MCF 10A (cell line): ENCODE measurements around the gene FLNC. TPM values are rescaled to one million over a fixed set of nuclear protein-coding genes. Genes with fewer than 3 reads are reported as not detected.

Experiments used
- BruUV-seq: library from RNA; stranded (reverse); fragments of 400-500 nt; replicated peaks from 2 replicates; lab custom pipeline; 2021; lab: Mats Ljungman, UMichigan
- CTCF ChIA-PET: fragments of 300-600 bp; sonication (Branson Sonifier 250); formaldehyde crosslinking; extraction: SDS; loops from one replicate; lab custom pipeline; 2021; ENCODE audit warnings: antibody characterized with exemption, inconsistent platforms; lab: Yijun Ruan, JAX
- POLR2A ChIA-PET: fragments of 300-600, 350-650 bp; sonication (Branson Sonifier 250); formaldehyde crosslinking; extraction: SDS; loops from one replicate; lab custom pipeline; 2020; ENCODE audit warnings: antibody characterized with exemption, inconsistent platforms; lab: Yijun Ruan, JAX
- DNase-seq: peaks from one replicate; pipeline ENCODE4 v3.0.0-alpha.2; 2018; ENCODE audit not compliant: unreplicated experiment
- H3K27ac Mint-ChIP-seq: one replicate; pipeline ENCODE4 v1.8.0; 2022; ENCODE audit warnings: mild to moderate bottlenecking, low read depth, mixed read lengths; ENCODE audit not compliant: unreplicated experiment
- H3K27me3 Mint-ChIP-seq: one replicate; pipeline ENCODE4 v1.8.0; 2022; ENCODE audit warnings: mixed read lengths; ENCODE audit not compliant: insufficient read depth, unreplicated experiment
- H3K36me3 Mint-ChIP-seq: one replicate; pipeline ENCODE4 v1.8.0; 2022; ENCODE audit warnings: mild to moderate bottlenecking, moderate library complexity, mixed read lengths; ENCODE audit not compliant: insufficient read depth, unreplicated experiment
- H3K4me1 Mint-ChIP-seq: one replicate; pipeline ENCODE4 v1.8.0; 2022; ENCODE audit warnings: mixed read lengths; ENCODE audit not compliant: insufficient read depth, unreplicated experiment
- H3K4me3 Mint-ChIP-seq: one replicate; pipeline ENCODE4 v1.8.0; 2022; ENCODE audit warnings: mild to moderate bottlenecking, moderate library complexity, mixed read lengths; ENCODE audit not compliant: unreplicated experiment
- H3K9me3 Mint-ChIP-seq: one replicate; pipeline ENCODE4 v1.8.0; 2022; ENCODE audit warnings: mixed read lengths; ENCODE audit not compliant: unreplicated experiment
- intact Hi-C: fragments of 100-400 bp; cut with micrococcal nuclease; formaldehyde crosslinking; loops from 2 replicates; pipeline ENCODE4 v1.14.1; 2022
- total RNA-seq: library from RNA; stranded (reverse); gene quantifications from 2 replicates; pipeline ENCODE4 v1.2.3, GENCODE V29; 2022
- TF ChIP-seq, protein P1 (sequence below): fragments of 200-600 bp; IDR thresholded peaks from one replicate; pipeline ENCODE4 v1.8.0; 2022; ENCODE audit warnings: antibody characterized with exemption, mild to moderate bottlenecking; ENCODE audit not compliant: unreplicated experiment

Gene FLNC
- total RNA-seq, 1 experiment from 2014 or later, result 0.28 TPM

- Mint-ChIP-seq H3K9me3 (no peaks in the 10 kb centered on the region), H3K36me3 (no peaks in the 10 kb centered on the region), H3K4me3 (no peak overlapping the region), H3K27me3 (peaks cover 12% of the 10 kb centered on the region), H3K4me1 (peaks cover 9% of the 10 kb centered on the region), H3K27ac (no peak overlapping the region)
- no TSS peak for BruUV-seq
- TF ChIP-seq, protein P1, sequence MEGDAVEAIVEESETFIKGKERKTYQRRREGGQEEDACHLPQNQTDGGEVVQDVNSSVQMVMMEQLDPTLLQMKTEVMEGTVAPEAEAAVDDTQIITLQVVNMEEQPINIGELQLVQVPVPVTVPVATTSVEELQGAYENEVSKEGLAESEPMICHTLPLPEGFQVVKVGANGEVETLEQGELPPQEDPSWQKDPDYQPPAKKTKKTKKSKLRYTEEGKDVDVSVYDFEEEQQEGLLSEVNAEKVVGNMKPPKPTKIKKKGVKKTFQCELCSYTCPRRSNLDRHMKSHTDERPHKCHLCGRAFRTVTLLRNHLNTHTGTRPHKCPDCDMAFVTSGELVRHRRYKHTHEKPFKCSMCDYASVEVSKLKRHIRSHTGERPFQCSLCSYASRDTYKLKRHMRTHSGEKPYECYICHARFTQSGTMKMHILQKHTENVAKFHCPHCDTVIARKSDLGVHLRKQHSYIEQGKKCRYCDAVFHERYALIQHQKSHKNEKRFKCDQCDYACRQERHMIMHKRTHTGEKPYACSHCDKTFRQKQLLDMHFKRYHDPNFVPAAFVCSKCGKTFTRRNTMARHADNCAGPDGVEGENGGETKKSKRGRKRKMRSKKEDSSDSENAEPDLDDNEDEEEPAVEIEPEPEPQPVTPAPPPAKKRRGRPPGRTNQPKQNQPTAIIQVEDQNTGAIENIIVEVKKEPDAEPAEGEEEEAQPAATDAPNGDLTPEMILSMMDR, result no peak
- CTCF ChIA-PET, result interaction anchor here (0.6 to 1.1 kb wide), 2 partner anchors 123 to 184 kb away, joined by 4 to 6 read pairs; no protein-coding TSS in a partner anchor
- DNase-seq, result no peak
- intact Hi-C loops, result loop anchor here (10.0 kb wide), 1 partner anchor 308 kb away; no protein-coding TSS in a partner anchor
- POLR2A ChIA-PET, result no interaction called here
Measured at GRCh38 chr7:128906766-128907559, 76.8 kb downstream of the FLNC start.

Other genes starting within 250 kb of the FLNC start
- gene GARIN1A, start 158.1 kb upstream of the FLNC start, total RNA-seq, result 2.3 and 5.9 TPM in 2 replicates
- gene CALU, start 91.0 kb upstream of the FLNC start, total RNA-seq, result 147 and 184 TPM in 2 replicates
- not detected in 2 replicates for gene OPN1SW, start 54.6 kb upstream of the FLNC start, total RNA-seq
- gene CCDC136, start 38.4 kb upstream of the FLNC start, total RNA-seq, result 3.5 and 6.5 TPM in 2 replicates
- gene ATP6V1F, start 32.5 kb downstream of the FLNC start, total RNA-seq, result 125 and 152 TPM in 2 replicates
- 0.42 and 0.68 TPM in 2 replicates for gene KCP, start 80.3 kb downstream of the FLNC start, total RNA-seq
- gene IRF5, start 107.5 kb downstream of the FLNC start, total RNA-seq, result 7.5 and 10.1 TPM in 2 replicates
- gene TNPO3, start 224.7 kb downstream of the FLNC start, total RNA-seq, result 42.3 and 44.2 TPM in 2 replicates